ENCODE measurements around the gene ALPP.
"Not testable (repeated sequence)": the region's sequence is repeated elsewhere in the genome, so short reads cannot be mapped to it uniquely, and the experiment has no call there.

Gene ALPP

DNA sequence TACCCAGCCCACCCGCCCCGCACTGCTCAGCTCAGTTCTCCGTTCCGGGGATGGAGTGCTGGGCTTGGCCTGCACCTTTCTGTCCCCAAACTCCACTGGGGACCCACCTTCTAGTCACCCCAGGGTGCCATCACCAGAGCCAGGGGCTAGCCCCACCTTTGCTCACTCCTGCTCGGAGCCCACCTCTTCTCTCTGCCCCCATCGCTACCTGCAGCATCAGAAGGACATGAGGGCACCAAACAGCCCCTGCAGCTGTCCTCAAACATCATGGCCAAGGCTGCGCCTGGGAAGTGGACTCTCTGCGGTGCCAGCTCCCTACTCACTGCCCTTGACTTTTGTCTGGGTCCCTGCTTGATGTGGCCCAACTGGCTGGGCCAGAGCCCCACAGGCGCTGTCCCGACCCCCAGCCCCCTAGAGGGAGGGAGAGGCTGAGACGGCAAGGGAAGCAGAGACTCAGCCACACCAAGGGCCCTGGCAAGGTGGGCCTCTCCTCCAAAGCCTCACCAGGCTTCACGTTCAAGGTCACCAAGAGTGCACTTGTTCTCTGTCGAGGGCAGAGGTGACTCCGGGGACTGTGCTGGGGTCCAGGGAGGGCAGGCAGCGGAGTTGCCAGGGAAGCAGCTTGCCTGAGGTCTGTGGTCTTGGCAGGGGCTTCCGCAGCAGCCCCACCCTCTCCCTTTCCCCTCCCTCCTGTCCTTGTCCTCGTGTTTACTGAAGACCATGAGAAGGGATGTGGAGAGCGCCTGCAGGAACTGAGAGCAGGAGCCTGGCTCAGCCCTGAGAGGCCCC, 13.6 kb upstream of the ALPP start:
- not testable (repeated sequence) for DNase-seq

GRCh38 chr2:232365621-232366321, 12.8 kb upstream of the ALPP start:
- no peak for DNase-seq

DNA sequence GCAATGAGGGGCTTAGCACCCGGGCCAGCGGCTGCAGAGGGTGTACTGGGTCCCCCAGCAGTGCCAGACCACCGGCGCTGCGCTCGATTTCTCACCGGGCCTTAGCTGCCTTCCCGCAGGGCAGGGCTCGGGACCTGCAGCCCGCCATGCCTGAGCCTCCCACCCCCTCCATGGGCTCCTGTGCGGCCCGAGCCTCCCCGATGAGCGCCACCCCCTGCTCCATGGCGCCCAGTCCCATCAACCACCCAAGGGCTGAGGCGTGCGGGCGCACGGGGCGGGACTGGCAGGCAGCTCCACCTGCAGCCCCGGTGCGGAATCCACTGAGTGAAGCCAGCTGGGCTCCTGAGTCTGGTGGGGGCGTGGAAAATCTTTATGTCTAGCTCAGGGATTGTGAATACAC, 12.1 kb upstream of the ALPP start:
- DNase-seq, result not testable (repeated sequence)

- DNase-seq, result no peak
Measured at GRCh38 chr2:232367016-232367415, 11.5 kb upstream of the ALPP start.

DNA sequence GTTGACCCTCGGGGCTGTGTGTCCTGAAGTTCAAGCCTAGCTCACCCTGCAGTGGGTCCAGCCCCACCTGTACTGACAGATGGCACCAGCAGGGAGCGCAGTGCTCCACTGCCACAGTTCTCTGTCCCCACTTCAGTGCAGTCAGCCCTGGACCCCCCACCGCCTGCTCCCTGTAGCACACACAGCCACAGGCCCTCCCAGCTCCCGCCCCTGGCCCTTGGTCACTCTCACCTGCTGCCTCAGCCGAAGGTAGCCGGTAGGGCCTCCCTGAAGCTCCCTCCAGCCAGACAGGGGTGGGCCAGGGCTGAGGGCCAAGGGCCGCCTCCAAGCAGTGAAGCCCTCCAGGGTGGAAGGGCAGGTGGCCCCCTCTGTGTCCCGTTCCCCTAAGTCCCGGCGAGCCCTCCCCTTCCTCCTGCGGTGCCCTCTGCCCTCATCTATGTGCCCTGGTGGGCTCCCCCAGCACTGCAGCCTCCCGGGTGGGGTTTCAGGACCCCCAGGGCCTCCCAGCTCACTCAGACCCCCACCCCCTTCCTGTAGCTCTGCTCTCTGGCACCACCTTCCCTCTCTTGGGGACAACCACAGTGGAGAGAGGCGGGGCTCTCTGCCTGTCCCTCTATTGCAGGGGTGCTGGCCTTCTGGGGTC, 10.8 kb upstream of the ALPP start:
- DNase-seq, result no peak

DNA sequence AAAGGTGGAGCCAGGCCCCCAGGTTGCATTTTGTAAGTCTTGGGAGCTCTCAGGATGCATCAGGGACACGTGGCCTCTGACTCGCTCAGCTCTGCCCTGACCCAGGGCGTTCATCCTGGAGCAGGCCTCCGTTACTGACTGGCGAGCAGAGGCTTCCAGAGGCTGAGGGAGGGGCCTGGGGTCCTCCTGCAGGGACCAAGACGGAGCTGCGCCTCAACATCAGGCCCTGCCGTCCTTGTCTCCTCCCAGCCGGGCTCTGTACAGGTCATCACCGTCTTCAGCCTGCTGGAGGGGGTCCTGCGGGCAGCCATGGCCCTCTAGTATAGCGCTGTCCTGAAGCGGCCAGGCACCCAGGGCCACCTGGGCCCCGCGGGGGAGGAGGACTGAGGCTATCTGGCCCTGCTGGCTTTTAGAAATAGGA, 10.2 kb upstream of the ALPP start:
- DNase-seq, result no peak

DNA sequence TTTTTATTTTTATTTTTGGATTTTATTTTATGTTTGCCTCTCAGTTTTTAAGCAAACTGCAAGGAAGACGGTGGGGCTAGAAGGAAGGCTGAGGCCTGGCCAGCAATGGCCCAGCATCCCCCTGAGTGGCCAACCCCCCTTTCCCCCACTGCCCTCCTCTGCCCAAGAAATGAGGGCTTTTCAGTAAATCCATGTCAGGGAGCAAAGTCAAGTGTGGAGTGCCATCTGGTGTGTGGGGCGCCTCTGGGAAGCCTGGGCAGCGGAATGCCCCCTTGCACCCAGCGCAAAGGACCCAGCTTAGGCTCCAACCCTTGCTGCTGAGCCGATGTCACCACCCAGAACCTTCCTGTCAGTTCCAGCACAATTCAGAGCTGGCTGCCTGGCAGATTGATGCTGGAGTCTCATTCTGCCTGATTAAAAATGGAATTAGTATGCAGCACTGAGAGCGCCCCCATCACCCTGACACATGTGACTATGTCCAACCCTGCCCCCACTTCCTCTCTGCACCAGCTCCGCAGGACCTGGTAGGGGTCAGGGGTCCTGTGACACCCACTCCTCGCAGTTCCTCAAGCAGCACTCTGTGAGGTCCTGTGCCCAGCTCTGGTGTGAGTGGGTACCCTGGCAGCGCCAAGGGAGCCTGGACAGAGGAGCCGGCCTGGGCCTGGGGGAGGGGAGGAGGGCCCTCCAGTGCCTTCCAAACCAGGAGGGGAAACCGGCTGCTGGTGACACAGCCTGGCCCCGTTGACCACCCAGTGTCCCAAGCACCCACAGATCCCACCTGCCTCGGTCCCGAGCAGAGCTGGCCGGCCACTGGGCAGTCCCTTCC, 9.2 kb upstream of the ALPP start:
- no peak for DNase-seq

DNA sequence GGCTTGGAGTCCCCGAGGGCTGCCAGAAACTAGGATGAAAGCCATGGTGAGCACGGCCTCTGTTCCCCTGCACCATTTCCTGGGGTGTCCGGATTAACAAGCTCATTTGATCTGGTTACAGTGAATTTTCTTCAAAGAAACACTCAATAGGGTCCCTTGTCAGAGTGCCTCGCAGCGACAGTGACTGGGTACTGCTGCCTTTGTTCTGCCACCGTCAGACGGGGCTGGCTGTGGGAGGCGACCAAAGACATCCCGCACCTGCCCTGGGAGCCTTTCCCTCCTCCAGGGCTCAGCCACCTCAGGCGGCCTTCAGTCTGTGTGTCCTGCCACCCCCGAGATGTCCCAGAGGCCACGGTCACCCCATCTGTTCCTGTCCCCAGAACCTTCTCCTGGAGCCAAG, 8.5 kb upstream of the ALPP start:
- DNase-seq, result not testable (repeated sequence)

DNA sequence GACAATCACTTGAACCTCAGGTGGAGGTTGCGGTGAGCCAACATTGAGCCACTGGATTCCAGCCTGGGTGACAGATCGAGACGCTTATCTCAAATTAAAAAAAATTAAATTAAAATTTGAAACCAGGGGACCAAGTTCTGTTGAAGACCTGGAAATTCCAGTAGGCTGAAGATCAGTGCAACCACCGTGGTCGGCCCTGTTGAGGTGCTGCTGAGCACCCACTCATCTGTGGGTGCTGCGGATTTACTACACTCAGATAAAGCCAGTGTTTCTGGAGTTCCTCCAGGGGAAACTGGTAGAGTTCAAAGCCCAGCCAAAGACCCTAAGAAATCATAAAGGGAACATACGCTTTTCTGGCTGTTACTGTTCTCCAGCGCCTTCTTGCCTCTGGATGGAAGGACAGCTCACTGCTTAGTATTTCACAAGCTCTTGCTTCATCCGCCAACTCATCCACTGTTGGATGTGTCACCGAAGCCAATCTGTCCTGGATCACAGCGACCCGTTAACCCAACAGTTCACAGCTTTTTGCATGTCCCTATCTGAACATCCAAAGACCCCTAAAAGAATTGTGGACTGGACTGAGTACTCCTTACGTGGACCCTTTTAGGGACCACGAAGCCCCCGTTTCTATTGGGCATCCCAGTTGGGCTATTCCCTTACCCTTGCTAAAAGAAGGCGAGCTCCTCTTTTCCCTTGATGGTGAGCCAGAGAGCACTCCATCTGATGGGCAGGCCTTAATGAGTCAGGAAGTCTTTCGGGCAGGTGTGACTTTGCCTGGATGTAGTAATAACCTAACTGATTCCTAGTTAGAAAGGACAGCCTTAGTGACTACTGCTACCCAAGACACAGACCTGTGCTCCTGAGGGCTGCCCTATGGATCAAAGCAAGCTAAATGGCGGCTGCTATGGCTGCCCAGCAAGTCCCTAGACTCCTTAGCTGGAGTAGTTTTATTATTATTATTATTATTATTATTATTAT, 6.0 kb upstream of the ALPP start:
- no peak for DNase-seq

DNA sequence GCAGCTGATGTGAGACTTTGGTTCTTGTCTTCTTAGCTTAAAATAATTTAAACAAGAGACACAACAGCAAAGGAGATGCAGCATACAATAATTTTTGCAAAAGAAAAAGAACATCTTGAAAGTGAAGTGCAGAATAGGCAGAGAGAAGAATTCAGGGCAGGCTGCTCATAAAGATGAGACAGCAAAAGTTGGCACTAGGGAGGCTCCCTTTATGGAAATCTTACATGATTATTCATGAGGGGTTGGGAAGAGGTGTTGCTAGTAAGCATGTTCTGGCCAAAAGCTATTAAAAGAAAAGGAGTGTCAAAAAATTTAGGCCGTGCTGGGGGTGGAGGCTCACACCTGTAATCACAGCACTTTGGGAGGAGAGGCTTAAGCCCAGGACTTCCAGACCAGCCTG, 4.2 kb upstream of the ALPP start:
- no peak for DNase-seq

- DNase-seq, result no peak
Measured at GRCh38 chr2:232375164-232375563, 3.4 kb upstream of the ALPP start.

- no peak for DNase-seq
Measured at GRCh38 chr2:232376260-232376659, 2.3 kb upstream of the ALPP start.

- DNase-seq, result no peak
Measured at GRCh38 chr2:232376713-232377112, 1.8 kb upstream of the ALPP start.

DNA sequence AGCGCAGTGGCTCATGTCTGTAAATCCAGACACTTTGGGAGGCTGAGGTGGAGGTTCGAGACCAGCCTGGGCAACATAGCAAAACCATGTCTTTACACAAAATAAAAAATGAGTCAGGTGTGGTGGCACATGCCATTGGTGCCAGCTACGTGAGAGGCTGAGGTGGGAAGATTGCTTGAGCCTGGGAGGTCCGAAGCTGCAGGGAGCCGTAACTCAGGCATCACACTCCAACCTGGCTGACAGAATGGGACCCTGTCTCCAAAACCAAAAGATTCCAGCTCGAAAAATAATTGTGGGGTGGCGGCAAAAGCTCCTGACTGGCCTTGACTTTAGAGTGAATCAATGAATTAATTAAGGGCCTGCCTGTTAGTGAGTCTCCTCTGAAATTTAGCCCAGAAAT, 1.2 kb upstream of the ALPP start:
- DNase-seq, result no peak

DNA sequence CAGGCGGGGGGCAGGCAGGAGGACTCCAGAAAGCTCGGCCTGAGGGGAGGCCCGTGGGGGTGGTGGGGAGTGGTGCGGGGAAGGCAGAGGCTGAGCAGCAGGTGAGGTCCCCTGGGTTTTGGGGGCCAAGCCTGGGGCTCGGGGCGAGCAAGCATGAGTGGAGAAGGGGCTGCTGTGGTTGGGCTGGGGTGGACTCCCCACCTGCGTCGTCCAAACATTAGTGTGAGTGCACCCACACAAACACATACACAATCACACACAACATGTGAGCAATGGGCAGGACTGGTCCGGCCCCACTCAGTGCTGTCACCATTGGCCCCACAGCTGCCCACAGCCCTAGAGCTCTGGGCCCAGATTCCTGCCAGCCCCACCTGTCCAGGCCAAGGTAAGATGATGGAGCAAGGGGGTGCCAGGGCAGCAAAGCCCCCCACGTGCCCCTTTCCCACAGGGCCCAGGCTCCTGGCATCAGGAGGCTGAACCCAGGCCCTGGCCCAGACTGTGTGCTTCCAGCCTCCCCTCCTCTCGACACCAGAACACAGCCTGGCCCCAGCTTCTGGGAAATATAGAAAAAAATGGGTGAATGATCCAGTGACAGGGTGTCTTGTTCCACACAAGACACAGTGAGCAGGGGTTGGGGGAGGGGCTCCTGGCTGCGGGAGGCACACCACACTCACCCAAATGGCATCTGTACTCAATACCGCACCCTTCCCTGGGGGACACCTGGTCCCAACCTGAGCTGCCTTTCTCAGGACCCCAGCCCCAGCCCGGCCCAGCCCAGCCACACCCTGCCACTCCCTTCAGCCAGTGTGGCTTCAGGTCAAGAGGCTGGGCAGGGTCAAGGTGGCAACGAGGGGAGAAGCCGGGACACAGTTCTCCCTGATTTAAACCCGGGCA, 463 bp upstream of the ALPP start:
- no peak for DNase-seq

GRCh38 chr2:232379610-232380590, 1.3 kb downstream of the ALPP start:
- not testable (repeated sequence) for DNase-seq

DNA sequence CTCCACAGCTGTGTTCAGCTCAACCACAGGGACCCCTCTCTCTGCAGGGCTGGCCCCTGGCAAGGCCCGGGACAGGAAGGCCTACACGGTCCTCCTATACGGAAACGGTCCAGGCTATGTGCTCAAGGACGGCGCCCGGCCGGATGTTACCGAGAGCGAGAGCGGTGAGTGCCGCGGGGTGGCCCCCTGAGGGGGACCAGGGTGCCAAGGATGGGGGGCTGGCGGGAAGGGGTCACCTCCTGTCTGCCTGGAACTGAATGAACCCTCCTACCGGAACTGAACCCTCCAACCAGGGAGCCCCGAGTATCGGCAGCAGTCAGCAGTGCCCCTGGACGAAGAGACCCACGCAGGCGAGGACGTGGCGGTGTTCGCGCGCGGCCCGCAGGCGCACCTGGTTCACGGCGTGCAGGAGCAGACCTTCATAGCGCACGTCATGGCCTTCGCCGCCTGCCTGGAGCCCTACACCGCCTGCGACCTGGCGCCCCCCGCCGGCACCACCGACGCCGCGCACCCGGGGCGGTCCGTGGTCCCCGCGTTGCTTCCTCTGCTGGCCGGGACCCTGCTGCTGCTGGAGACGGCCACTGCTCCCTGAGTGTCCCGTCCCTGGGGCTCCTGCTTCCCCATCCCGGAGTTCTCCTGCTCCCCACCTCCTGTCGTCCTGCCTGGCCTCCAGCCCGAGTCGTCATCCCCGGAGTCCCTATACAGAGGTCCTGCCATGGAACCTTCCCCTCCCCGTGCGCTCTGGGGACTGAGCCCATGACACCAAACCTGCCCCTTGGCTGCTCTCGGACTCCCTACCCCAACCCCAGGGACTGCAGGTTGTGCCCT, 2.9 kb downstream of the ALPP start:
- not testable (repeated sequence) for DNase-seq

Data from activated naive CD4-positive, alpha-beta T cell treated with anti-CD3 and anti-CD28 coated beads, Interleukin-2, amount 50 U/mL, for 16 hours (primary cell).